Brain microvascular endothelial cell (primary cell): ENCODE results near the gene USP1.

Experiments used
- DNase-seq: peaks from one replicate; pipeline ENCODE4 v3.0.0-alpha.2; 2020
- H3K27ac ChIP-seq: fragments of 250-450 bp; sonication (Bioruptor Pico); 2 replicates; pipeline ENCODE4 v1.5.1; 2020; ENCODE audit warnings: mild to moderate bottlenecking, moderate library complexity
- H3K27me3 ChIP-seq: fragments of 250-450 bp; sonication (Bioruptor Pico); replicated peaks from 2 replicates; pipeline ENCODE4 v1.5.1; 2020; ENCODE audit warnings: mild to moderate bottlenecking
- H3K36me3 ChIP-seq: fragments of 250-450 bp; sonication (Bioruptor Pico); replicated peaks from 2 replicates; pipeline ENCODE4 v1.5.1; 2020; ENCODE audit warnings: mild to moderate bottlenecking
- H3K4me3 ChIP-seq: 2 replicates; pipeline ENCODE4 v1.5.1; 2011; ENCODE audit warnings: low read depth, mild to moderate bottlenecking, control low read depth, low read length, moderate library complexity
- in situ Hi-C: cut with HindIII; loops from 2 replicates; pipeline ENCODE4 v1.10.0; 2017; ENCODE audit warnings: low sequenced_read_pairs, low pct_ligation_motif_present
- TF ChIP-seq, protein P1 (sequence below): IDR thresholded peaks from 2 replicates; pipeline ENCODE4 v1.5.1; 2011; ENCODE audit warnings: low read depth, mild to moderate bottlenecking, moderate library complexity, low read length, control low read depth, inconsistent platforms; ENCODE audit errors: missing control alignments

USP1 gene

GRCh38 chr1:62423580-62424242 lies 13.1 kb upstream of the USP1 start:
- Histone ChIP-seq H3K4me3 (no peak overlapping the region), H3K36me3 (no peaks in the 10 kb centered on the region), H3K27ac (no peak overlapping the region), H3K27me3 (no peaks in the 10 kb centered on the region)
- TF ChIP-seq, protein P1, sequence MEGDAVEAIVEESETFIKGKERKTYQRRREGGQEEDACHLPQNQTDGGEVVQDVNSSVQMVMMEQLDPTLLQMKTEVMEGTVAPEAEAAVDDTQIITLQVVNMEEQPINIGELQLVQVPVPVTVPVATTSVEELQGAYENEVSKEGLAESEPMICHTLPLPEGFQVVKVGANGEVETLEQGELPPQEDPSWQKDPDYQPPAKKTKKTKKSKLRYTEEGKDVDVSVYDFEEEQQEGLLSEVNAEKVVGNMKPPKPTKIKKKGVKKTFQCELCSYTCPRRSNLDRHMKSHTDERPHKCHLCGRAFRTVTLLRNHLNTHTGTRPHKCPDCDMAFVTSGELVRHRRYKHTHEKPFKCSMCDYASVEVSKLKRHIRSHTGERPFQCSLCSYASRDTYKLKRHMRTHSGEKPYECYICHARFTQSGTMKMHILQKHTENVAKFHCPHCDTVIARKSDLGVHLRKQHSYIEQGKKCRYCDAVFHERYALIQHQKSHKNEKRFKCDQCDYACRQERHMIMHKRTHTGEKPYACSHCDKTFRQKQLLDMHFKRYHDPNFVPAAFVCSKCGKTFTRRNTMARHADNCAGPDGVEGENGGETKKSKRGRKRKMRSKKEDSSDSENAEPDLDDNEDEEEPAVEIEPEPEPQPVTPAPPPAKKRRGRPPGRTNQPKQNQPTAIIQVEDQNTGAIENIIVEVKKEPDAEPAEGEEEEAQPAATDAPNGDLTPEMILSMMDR: no peak
- in situ Hi-C loops: no loop called here
- no peak for DNase-seq

DNA sequence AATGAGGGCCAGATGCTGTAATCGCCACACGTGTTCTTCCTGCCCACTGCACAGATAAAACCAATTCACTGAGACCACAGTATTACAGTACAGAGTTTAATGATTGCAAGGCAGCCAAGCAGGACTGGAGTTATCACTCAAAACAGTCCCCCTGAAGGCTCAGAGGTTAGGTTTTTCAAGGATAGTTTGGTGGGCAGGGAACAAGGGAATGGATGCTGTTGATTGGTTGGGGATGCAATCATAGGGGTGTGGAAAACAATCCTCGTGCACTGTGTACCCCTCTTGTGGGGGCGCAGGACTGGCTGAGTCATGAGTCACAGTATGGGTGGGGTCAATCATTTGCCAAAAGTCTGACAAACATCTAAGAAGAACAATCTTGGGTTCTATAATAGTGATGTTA lies 12.4 kb upstream of the USP1 start:
- no peak overlapping the region for H3K4me3 ChIP-seq
- no peak overlapping the region for H3K27ac ChIP-seq
- in situ Hi-C loops: no loop called here
- TF ChIP-seq, protein P1: no peak
- no peak for DNase-seq
- no peaks in the 10 kb centered on the region for H3K36me3 ChIP-seq
- H3K27me3 ChIP-seq: no peaks in the 10 kb centered on the region

DNA sequence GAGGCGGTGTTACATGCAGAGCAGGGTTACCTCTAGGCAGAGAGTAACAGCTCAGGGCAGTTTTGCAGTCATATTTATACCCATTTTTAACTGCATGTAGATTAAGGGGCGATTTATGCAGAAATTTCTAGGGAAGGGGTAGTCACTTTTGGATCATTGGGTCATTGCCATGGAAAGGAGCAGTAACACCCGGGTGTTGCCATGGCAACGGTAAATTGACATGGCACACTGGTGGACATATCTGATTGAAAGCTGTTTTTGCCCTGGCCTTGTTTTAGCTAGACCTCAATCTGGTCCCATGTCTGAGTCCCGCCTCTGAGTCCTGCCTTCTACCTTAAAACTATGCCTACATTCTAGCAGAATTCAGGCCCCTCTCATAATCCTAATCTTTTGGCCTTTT lies 11.8 kb upstream of the USP1 start:
- Histone ChIP-seq H3K27ac (no peak overlapping the region), H3K36me3 (no peaks in the 10 kb centered on the region), H3K4me3 (no peak overlapping the region), H3K27me3 (no peaks in the 10 kb centered on the region)
- DNase-seq: no peak
- in situ Hi-C loops: no loop called here
- TF ChIP-seq, protein P1: no peak

DNA sequence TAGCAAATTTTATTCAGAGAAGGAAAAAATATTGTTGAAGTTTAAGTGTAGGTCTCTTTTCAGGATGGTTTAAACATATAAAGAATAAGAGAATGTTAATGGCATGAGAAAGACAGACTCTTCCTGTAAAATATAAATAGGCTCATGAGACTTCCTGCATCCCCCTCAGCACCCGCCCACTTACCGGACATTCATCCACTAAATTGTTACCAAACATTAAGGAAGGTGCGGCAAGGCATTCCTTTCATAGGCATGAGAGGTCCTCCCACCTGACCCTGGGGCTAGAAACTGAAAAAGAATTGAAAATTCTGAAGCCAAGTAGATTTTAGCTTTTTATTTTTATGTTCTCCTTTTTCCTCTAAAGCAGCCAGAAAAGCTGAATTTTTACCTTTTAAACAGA lies 10.6 kb upstream of the USP1 start:
- H3K27ac ChIP-seq: no peak overlapping the region
- no peaks in the 10 kb centered on the region for H3K27me3 ChIP-seq
- no peak overlapping the region for H3K4me3 ChIP-seq
- H3K36me3 ChIP-seq: no peaks in the 10 kb centered on the region
- TF ChIP-seq, protein P1: no peak
- in situ Hi-C loops: no loop called here
- DNase-seq: no peak

GRCh38 chr1:62426794-62427193 lies 10.1 kb upstream of the USP1 start:
- Histone ChIP-seq H3K4me3 (no peak overlapping the region), H3K27me3 (no peaks in the 10 kb centered on the region), H3K36me3 (no peaks in the 10 kb centered on the region), H3K27ac (no peak overlapping the region)
- in situ Hi-C loops: no loop called here
- TF ChIP-seq, protein P1: no peak
- DNase-seq: no peak

DNA sequence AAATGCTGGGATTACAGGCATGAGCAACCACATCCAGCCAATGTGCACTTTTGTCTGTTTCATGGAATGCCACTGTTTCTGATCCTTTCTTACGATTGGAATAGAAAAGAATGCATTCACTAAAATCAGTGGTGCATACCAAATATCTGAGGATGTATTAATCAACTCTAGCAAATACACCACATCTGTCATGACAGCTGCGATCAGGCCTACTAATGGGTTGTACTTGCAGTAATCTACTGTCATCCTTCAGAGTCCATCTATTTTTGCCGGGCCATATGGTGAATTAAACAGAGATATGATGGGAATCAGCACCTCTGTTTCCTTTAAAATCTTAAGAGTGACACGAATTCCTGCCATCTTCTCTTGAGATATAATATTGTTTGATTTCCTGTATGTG lies 8.5 kb upstream of the USP1 start:
- no peak overlapping the region for H3K4me3 ChIP-seq
- H3K27me3 ChIP-seq: no peaks in the 10 kb centered on the region
- H3K27ac ChIP-seq: no peak overlapping the region
- DNase-seq: no peak
- H3K36me3 ChIP-seq: no peaks in the 10 kb centered on the region
- TF ChIP-seq, protein P1: no peak
- in situ Hi-C loops: no loop called here
